GM19351 (cell line): ENCODE results near the gene KCNQ1OT1.

Source experiments
- ATAC-seq: cut with Tn5 transposase; IDR thresholded peaks from one replicate; pipeline ENCODE4 v1.9.1; 2021; ENCODE audit warnings: mild to moderate bottlenecking, moderate library complexity; ENCODE audit not compliant: unreplicated experiment

Gene KCNQ1OT1

GRCh38 chr11:2612884-2613571 lies 86.8 kb downstream of the KCNQ1OT1 start:
- ATAC-seq, result no peak

DNA sequence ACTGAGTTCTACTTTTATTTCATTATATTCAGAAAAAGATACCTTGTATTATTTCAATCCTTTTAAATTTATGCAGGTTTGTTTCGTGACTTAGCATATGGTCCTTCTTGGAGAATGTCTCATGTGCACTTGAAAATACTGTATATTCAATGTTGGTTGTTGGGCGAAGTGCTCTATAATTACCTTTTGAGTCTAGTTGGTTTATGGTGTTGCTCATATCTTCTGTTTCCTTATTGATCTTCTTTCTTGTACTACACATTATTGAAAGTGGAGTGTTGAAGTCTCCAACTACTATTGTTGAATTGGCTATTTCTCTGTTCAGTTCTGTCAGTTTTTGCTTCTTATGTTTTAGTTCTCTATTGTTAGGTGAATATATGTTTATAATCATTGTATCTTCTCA lies 90.4 kb downstream of the KCNQ1OT1 start:
- no peak for ATAC-seq

DNA sequence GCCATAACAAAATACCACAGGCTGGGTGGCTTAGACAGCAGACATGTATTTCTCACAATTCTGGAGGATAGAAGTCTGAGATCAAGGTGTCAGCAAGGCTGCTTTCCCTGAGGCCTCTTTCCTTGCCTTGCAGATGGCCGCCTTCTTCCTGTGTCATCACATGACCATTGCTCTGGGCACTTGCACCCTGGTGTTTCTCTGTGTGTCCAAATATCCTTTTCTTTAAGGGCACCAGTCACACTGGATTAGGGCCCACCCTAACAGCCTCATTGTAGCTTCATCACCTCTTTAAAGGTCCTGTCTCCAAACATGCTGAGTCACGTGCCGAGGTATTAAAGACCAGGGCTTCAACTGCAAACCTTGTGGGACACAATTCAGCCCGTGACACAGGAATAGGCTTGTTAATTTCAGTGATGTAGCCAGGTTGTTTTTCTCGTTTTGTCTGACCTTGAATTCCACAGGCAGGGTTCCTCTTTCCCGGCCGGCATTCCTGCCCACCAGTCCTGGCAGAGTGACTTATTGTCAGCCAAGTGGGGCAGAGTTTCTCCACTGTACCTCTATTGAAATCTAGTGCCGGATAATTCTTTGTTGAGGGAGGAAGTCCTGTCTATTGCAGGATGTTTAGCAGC lies 100.1 kb downstream of the KCNQ1OT1 start:
- no peak for ATAC-seq

DNA sequence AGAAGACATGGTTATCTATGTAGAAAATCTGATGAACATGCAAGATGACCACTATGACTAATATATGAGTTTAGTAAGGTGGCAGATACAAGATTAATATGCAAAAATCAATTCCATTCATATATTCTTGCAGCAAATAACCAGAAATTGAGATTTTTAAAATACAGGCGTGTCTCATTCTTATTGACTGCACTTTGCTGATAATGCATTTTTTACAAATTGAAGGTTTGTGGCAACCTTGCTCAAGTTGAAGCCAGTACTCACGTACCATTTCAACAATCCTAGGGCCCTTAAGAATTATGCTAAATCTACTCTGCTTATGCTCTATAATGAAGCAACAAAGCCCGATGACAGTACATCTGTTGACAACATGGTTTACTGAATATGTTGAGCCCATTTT lies 104.6 kb downstream of the KCNQ1OT1 start:
- ATAC-seq, result no peak

DNA sequence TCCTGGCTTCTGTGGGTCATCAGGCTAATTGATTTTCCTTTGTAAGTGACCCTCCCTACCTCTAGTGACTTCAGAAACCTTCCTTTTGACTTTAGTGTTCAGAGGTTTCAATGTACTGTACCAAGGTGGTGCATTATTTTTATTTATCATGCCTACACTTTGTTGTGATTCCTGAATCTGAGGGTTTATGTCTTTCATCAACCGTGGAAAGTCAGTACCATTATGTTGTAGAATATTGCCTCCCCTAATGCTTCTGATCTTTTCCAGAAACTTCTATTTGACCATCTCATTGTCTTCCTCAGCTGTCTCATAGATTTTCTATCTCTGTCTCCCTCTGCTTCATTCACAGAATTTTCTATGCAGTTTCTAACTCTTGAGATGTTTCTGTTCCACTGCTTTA lies 105.5 kb downstream of the KCNQ1OT1 start:
- ATAC-seq, result no peak

DNA sequence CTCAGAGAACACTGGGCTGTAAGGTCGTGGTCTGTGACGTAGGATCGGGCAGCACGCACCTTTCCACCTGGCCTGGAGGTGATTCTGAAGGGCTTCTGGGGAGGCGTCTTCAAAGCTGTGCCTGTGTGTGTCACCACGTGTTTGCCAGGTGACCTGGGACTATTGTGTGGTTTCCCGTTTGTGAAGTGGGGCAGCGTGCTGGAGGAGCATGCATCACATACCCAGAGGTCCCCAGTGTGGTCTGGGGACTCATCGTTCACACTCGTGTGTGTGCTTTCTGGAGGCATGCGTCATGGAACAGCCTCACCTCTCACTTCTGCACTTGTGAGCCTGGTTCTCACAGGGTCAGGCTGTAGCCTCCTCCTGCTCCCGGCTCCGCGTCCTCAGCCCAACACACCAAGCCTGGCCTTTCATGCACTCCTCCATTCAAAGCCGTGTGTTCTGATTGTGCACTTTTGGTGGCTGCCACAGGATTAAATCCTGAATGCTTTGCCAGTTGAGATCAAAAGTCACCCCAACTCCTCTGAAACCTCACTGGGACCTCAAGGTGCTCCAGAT lies 106.3 kb downstream of the KCNQ1OT1 start:
- ATAC-seq, result no peak

GRCh38 chr11:2592559-2593392 lies 107.0 kb downstream of the KCNQ1OT1 start:
- ATAC-seq, result no peak

DNA sequence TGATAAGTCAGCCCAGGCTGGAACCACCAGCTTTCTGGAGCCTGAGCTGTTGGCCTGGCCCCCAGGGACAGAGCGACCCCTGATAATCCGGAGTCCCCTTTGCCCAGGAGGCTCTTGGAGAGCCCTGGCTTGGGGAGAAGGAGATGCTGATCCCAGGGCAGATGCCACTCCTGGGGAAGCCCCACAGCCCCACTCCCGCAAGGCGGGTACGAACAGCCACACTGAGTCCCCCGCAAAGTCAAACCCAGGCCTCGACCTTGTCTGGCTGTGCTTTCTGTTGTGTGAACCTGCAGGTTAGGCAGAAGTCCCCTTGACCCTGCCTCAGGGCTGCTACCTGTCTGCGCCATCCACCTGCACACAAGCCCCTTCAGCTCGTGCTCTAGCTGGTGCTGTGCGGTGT lies 108.0 kb downstream of the KCNQ1OT1 start:
- ATAC-seq, result no peak

- no peak for ATAC-seq
Observed at GRCh38 chr11:2590965-2591754, 108.6 kb downstream of the KCNQ1OT1 start.

GRCh38 chr11:2590131-2590964 lies 109.4 kb downstream of the KCNQ1OT1 start:
- no peak for ATAC-seq

GRCh38 chr11:2589538-2589934 lies 110.3 kb downstream of the KCNQ1OT1 start:
- ATAC-seq, result no peak

- no peak for ATAC-seq
Observed at GRCh38 chr11:2588809-2589537, 110.8 kb downstream of the KCNQ1OT1 start.

DNA sequence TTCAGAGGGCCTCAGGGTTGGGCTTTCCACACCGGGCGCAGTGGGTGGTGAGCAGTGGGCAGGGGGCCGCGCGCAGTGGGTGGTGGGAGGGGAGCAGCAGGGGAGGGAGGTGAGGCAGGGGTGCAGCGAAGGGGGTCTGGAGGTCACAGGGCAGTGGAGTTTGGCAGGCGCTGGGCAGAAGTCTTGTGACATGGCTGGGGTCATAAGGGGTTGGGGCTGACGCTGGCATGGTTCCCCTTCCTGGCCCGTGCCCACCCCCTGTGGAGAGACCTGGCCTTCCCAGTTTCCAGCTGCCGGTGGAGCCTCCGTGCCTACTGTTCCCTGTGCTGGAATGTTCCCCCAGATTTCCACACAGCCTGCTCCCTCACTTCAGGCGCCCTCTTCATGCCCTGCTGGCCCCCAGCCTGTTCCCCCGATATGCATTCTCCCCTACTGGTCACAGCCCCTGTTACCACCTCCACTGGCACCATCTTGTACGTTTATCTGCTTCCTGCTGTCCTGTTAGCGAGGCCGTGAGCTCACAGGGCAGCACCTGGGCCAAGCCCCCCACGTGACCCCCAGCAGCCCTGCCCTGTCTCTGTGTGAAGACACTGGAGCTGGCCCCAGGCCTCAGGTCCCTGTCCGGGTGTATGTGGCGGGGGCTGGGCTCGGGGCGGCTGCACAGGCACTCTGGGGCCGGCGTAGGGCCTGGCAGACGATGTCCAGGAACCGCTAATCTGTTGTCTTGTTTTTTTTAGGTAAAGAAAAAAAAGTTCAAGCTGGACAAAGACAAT lies 111.6 kb downstream of the KCNQ1OT1 start:
- ATAC-seq, result no peak

- ATAC-seq, result no peak
Observed at GRCh38 chr11:2587132-2587930, 112.5 kb downstream of the KCNQ1OT1 start.

DNA sequence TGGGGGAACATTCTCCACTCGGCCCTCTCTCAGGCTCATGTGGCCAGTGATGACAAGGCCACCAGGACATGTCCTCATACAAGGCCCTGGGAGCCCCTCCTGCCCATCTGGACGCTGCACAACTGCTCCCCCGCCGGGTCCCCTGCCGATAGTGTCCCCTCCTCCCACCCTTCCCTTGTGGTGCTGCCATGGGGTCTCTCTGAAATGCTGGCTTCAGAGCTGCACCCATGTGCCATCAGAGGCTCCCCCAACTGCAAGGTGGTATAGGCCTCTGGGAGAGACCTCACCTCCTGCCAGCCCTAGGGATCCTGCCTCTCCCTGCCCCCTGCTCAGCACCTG lies 113.0 kb downstream of the KCNQ1OT1 start:
- ATAC-seq, result no peak

- ATAC-seq, result no peak
Observed at GRCh38 chr11:2586087-2586792, 113.6 kb downstream of the KCNQ1OT1 start.

- no peak for ATAC-seq
Observed at GRCh38 chr11:2585566-2586086, 114.2 kb downstream of the KCNQ1OT1 start.
